Naive thymus-derived CD8-positive, alpha-beta T cell (primary cell): ENCODE measurements around the gene HOXB7. TPM values are rescaled to one million over a fixed set of nuclear protein-coding genes. Genes with fewer than 3 reads are reported as not detected.

Experiments
- ATAC-seq, 2 donors: fragments of 150-1000 bp; cut with Tn5 transposase in 1 of 2; sonication (Bioruptor Pico), chemical (Tn5 transposase) in 1 of 2; 1 replicate in 1 of 2; 2 replicates in 1 of 2; pipeline ENCODE4 v1.10.0; 2021; ENCODE audit warnings: mild to moderate bottlenecking in 2 of 2, moderate library complexity in 2 of 2
- POLR2A ChIA-PET: fragments of 350-600 bp; sonication (Branson Sonifier 250); formaldehyde crosslinking; loops from one replicate; lab custom pipeline; 2021; ENCODE audit warnings: antibody characterized with exemption; lab: Charles Lee
- DNase-seq, 10 donors: peaks; one replicate each; pipeline versions ENCODE4 v3.0.0 to v3.0.0-alpha.2; 2020 to 2022
- H3K27ac Mint-ChIP-seq, 10 donors: one replicate each; pipeline ENCODE4 v1.8.0; 2020 to 2022; ENCODE audit warnings: mild to moderate bottlenecking in 10 of 10, mixed read lengths in 10 of 10, moderate library complexity in 4 of 10, inconsistent platforms in 1 of 10
- H3K27me3 Mint-ChIP-seq, 5 donors: one replicate each; pipeline ENCODE4 v1.8.0; 2021 to 2022; ENCODE audit warnings: mixed read lengths in 5 of 5
- H3K36me3 Mint-ChIP-seq, 3 donors: one replicate each; pipeline ENCODE4 v1.8.0; 2020 to 2022; ENCODE audit warnings: mixed read lengths in 3 of 3, mild to moderate bottlenecking in 2 of 3, inconsistent platforms in 1 of 3
- H3K4me1 Mint-ChIP-seq, 4 donors: one replicate each; pipeline ENCODE4 v1.8.0; 2021 to 2022; ENCODE audit warnings: mixed read lengths in 4 of 4
- H3K4me3 Mint-ChIP-seq, 10 donors: one replicate each; pipeline ENCODE4 v1.8.0; 2020 to 2022; ENCODE audit warnings: mild to moderate bottlenecking in 10 of 10, mixed read lengths in 10 of 10, moderate library complexity in 6 of 10, inconsistent platforms in 1 of 10
- H3K9me3 Mint-ChIP-seq, 9 donors: one replicate each; pipeline ENCODE4 v1.8.0; 2020 to 2022; ENCODE audit warnings: mixed read lengths in 9 of 9, mild to moderate bottlenecking in 3 of 9, inconsistent platforms in 1 of 9, moderate library complexity in 1 of 9
- polyA plus RNA-seq, 3 donors: library from polyadenylated mRNA; unstranded; fragments of 300-500 nt; fragmentation: Illumina TruSeq; gene quantifications; one replicate each; pipeline ENCODE4 v1.2.3, GENCODE V29; 2021
- total RNA-seq, 8 experiments: library from RNA in 2 of 8; stranded (reverse) in 2 of 8; gene quantifications; one replicate each; pipeline ENCODE4 v1.2.3 and lab custom pipeline; 2021 to 2026

Gene HOXB7
- total and polyA plus RNA-seq, 5 experiments from 2014 or later, result 0.22 to 0.40 TPM; not detected in 3

DNA sequence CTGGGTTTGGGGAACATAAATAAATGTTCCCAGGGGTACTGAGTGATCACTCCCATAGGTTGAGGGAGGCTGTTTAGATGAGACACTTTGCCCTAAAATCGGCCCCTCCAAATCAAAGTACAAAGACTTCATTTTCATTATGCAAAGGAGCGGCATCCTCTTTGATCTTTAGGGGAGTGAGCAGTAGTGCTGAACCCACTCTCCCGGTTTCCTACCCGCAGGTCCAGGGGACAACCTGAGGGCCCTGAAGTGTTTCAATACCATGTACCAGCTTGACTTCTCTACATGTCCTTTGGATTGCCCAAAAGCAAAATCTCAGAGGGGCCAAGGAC, 9.6 kb downstream of the HOXB7 start:
- H3K36me3 Mint-ChIP-seq, result peaks cover 0 to 2% (median 0%) of the 10 kb centered on the region in 3 donors
- peaks cover 60 to 100% (median 85%) of the 10 kb centered on the region in 5 donors for H3K27me3 Mint-ChIP-seq
- no peak overlapping the region for H3K27ac Mint-ChIP-seq
- DNase-seq, result no peak
- POLR2A ChIA-PET, result interaction anchor here (1.4 kb wide), 1 partner anchor 12 kb away, joined by 4 read pairs; no protein-coding TSS in a partner anchor
- no peak overlapping the region for H3K4me3 Mint-ChIP-seq
- H3K9me3 Mint-ChIP-seq, result no peaks in the 10 kb centered on the region
- no peak for ATAC-seq
- peaks cover 18 to 47% (median 36%) of the 10 kb centered on the region in 4 donors for H3K4me1 Mint-ChIP-seq

DNA sequence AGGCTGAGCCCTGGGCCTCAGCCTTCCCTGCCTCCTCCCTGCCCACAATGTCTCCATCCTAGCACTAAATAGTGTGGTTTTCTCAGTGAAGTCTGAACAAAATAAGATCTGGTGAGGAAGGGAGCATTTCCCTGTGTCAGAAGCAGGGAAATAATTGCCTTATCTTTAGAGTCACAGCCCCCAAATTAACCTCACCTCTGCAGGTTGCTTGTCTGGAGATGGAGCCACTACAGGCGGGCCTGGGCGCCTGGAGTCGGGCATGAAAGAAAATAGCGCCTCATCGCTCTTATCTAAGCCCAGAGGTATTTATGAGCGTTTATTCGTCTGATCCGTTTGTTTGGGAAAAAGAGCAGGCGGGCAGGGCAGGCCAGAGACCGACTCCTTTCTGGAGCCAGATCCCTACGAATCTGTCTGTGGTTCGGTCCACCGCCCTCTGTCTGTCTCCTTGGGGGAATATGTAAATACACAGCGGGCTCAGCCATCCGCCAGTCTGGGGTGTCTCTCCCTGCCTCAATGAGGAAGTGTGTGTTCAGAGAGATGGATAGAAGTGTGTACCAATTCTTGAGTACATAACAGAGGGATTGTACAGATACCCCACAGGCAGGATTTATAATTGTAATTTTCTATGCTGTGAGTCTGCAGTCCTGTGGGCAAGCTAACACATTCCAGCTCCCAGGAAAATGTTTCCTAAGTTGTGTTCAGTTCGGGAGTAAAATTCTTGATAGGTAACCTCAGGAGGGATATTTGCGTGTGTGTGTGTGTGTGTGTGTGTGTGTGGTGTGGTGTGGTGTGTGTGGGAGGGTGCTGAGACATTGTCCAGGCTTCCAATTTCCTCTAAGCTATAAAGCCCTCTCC, 10.3 kb downstream of the HOXB7 start:
- Mint-ChIP-seq H3K4me1 (peaks cover 18 to 50% (median 38%) of the 10 kb centered on the region in 4 donors), H3K9me3 (no peaks in the 10 kb centered on the region), H3K27me3 (peaks cover 63 to 100% (median 87%) of the 10 kb centered on the region in 5 donors), H3K4me3 (no peak overlapping the region), H3K27ac (no peak overlapping the region), H3K36me3 (peaks cover 0 to 3% (median 0%) of the 10 kb centered on the region in 3 donors)
- POLR2A ChIA-PET, result interaction anchor here (1.4 kb wide), 1 partner anchor 13 kb away, joined by 4 read pairs; no protein-coding TSS in a partner anchor
- ATAC-seq, result no peak
- no peak for DNase-seq

DNA sequence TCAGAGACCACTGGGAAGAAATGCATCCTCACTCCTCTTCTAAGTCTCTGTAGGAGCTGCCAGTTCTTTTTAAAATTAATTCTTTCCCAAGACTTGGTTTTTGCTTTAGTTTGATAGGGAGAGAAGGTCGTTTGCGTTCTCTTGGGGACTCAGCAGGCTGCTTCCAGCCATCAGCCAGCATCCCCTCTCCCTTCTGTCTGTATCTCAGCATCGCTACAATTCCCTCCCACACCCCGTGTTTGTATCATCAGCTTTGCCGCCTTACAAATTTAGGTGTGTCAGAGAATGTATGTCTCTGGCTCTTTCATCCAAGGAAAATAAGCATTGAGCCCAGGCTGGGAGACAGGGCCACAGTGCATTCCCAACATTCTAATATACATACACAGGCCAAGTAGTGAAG, 11.5 kb downstream of the HOXB7 start:
- Mint-ChIP-seq H3K27ac (no peak overlapping the region), H3K27me3 (peaks cover 62 to 100% (median 87%) of the 10 kb centered on the region in 5 donors), H3K36me3 (peaks cover 0 to 4% (median 0%) of the 10 kb centered on the region in 3 donors), H3K4me3 (peak overlapping the region in 1 of 10 donors; percentile 24), H3K4me1 (peaks cover 17 to 43% (median 39%) of the 10 kb centered on the region in 4 donors), H3K9me3 (no peaks in the 10 kb centered on the region)
- POLR2A ChIA-PET, result interaction anchor here (1.1 kb wide), 1 partner anchor 19 kb away, joined by 3 read pairs; no protein-coding TSS in a partner anchor
- no peak for DNase-seq
- no peak for ATAC-seq

DNA sequence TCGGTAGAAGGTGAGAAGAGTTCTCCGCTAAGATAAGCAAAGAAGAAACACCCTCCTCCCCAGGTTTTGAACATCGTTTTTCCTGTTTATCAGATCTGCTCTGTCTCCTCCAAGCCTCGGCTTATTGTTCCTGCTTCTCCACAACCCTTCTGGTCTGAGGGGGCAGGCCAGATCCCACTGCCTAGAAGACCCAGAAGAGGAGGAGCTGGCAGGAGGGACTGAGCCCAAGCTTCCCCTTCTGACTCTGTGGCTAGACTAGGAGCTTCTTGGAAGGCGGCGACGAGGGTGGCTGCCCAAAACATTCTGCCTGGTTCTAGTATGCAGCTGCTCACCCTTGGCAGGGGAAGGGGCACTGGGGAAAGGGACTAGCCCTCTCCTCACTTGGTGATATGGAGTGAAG, 12.1 kb downstream of the HOXB7 start:
- H3K27ac Mint-ChIP-seq, result no peak overlapping the region
- no peaks in the 10 kb centered on the region for H3K9me3 Mint-ChIP-seq
- peaks cover 63 to 100% (median 82%) of the 10 kb centered on the region in 5 donors for H3K27me3 Mint-ChIP-seq
- no peak for DNase-seq
- H3K4me3 Mint-ChIP-seq, result peak overlapping the region in 8 of 10 donors; percentile 59 to 90 (median 87)
- H3K36me3 Mint-ChIP-seq, result peaks cover 0 to 4% (median 0%) of the 10 kb centered on the region in 3 donors
- no peak for ATAC-seq
- POLR2A ChIA-PET, result interaction anchor here (1.0 to 1.1 kb wide), 2 partner anchors 11 to 20 kb away, joined by 3 to 4 read pairs; no protein-coding TSS in a partner anchor
- H3K4me1 Mint-ChIP-seq, result peaks cover 22 to 47% (median 41%) of the 10 kb centered on the region in 4 donors

DNA sequence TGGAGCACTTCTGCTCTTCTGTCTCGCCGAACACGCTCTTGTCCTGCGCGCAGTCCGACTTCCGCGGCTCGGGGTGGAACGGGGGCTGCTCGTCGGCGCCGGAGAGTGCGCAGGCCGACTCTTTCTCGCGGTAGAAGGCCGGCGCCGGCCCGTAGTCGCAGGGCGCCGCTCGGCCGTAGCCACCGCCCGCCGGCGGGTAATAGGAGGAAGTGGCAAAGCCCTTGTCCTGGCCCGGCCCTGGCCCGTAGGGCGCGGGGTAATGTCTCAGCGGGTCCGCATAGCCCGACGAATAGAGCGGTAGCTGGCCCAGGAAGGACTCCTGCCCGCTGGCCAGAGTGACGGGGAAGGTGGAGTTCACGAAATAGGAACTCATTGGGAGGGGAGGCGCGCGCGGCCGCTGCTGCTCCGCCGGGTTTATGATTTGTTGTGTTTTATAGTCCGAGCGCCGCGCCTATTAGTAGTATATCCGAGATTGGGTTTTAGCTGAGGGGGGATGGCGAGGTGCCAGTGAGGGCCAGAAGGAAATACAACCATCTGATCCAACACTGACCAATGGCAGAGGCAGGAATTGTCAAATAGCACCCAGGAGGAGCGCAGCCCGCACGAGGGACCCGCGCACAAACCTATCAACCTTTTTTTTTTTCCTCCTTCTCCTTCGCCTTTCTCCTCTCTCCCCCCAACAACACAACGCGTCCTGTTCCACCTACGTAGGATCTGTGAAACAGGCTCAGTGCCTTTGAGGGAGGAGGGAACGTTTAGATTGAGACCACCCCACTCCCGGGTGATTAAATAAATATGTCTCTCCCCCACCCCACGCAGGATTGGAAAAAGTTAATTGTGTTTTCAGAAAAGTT, 12.8 kb downstream of the HOXB7 start:
- H3K36me3 Mint-ChIP-seq, result peaks cover 0 to 4% (median 0%) of the 10 kb centered on the region in 3 donors
- POLR2A ChIA-PET, result interaction anchor here (1.0 to 1.1 kb wide), 2 partner anchors 12 to 21 kb away, joined by 3 to 4 read pairs; no protein-coding TSS in a partner anchor
- no peaks in the 10 kb centered on the region for H3K9me3 Mint-ChIP-seq
- peaks cover 25 to 51% (median 44%) of the 10 kb centered on the region in 4 donors for H3K4me1 Mint-ChIP-seq
- H3K4me3 Mint-ChIP-seq, result peak overlapping the region; percentile 59 to 90 (median 84)
- peak overlapping the region in 2 of 10 donors; percentile 13 to 53 for H3K27ac Mint-ChIP-seq
- ATAC-seq (peak; percentile 42 to 56), DNase-seq (peak in 3 of 10 donors; percentile 23 to 61 (median 42))
- H3K27me3 Mint-ChIP-seq, result peaks cover 57 to 100% (median 79%) of the 10 kb centered on the region in 5 donors

DNA sequence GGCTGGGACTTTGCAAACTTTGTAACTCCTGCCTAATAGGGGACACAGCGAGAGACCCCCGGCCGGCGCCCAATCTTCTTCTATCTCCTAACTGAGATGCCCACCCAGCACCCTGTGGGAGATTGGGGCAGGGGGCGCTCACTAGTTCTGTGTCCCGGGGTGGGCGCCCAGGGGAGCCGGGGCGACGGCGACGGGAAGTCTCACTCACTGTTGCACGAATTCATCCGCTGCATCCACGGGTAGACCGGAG, 13.4 kb downstream of the HOXB7 start:
- Mint-ChIP-seq H3K4me1 (peaks cover 29 to 51% (median 45%) of the 10 kb centered on the region in 4 donors), H3K27ac (peak overlapping the region in 2 of 10 donors; percentile 13 to 53), H3K9me3 (no peaks in the 10 kb centered on the region), H3K4me3 (peak overlapping the region; percentile 59 to 90 (median 84)), H3K36me3 (peaks cover 0 to 4% (median 0%) of the 10 kb centered on the region in 3 donors), H3K27me3 (peaks cover 58 to 100% (median 80%) of the 10 kb centered on the region in 5 donors)
- ATAC-seq (no peak), DNase-seq (peak in 3 of 10 donors; percentile 29 to 67 (median 44))
- POLR2A ChIA-PET, result interaction anchor here (1.0 kb wide), 1 partner anchor 12 kb away, joined by 4 read pairs; no protein-coding TSS in a partner anchor

DNA sequence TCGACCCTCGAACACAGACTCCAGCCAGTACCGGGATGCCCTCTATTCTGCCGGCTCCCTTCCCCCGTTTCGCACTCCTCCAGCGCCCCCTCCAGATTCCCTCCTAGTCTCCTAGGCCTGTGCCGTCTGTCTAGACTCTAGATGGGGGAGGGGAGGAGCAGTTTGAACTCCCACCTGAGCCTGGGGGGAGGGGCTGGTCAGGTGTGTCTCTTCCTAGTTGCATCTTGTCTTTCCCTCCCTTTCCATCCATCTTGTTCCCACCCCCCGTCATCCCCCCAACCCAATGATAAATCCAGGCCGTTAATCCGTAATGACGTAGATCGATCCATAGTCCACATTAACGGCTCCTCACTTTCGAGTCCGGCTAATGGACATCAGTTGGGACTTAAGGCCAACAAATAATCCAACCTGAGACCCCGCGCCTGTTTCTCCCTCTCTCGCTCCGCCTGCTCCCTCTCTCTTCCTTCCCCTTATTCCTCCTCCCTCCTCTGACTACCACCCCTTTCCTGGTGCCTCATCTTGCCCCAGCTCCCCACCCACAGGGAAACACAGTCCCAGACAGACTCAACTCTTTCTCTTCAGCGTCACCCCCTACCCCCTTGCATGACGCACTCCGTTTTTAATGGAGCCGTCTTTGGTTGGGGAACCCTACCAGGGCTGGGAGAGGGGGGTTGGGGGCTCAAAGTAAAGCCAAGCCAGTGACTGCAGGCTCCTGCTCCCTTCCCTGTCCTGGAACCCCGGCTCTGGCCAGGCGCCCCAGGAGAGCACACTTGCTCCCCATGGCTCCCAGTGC, 13.9 kb downstream of the HOXB7 start:
- DNase-seq, result peak in 1 of 10 donors; percentile 61
- peaks cover 0 to 4% (median 0%) of the 10 kb centered on the region in 3 donors for H3K36me3 Mint-ChIP-seq
- peak overlapping the region; percentile 59 to 90 (median 84) for H3K4me3 Mint-ChIP-seq
- ATAC-seq, result no peak
- H3K4me1 Mint-ChIP-seq, result peaks cover 29 to 52% (median 46%) of the 10 kb centered on the region in 4 donors
- peak overlapping the region in 3 of 10 donors; percentile 33 to 71 (median 53) for H3K27ac Mint-ChIP-seq
- peaks cover 56 to 100% (median 78%) of the 10 kb centered on the region in 5 donors for H3K27me3 Mint-ChIP-seq
- H3K9me3 Mint-ChIP-seq, result no peaks in the 10 kb centered on the region
- POLR2A ChIA-PET, result no interaction called here

DNA sequence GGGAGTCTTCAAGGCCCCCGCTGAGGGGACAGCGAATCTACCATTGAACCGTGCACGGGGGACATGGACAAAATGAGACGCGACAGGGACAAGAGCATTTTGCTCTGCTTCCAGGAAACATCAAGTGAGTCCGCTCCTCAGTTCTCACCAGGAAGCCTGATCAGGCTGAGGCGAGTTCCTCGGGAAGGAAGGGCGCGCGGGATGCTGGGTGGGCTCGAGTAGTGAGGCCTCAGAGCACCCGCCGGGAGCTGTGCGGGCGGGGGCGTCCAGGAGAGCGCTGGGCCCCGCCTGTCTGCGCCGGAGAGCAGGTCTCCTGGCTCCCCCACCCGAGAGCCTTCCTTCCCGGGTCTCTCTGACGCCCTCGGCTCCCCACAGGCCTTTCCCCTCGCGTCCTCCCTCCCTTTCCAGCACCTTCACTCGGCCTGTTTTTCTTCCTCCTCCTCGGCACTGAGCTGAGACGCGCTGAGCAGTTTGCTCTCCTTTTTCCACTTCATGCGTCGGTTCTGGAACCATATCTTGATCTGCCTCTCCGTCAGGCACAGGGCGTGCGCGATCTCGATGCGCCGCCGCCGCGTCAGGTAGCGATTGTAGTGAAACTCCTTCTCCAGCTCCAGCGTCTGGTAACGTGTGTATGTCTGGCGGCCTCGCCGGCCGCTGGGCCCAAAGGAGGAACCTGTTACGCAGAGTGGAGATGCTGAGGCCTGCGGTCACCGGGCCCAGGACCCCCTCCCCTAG, 14.7 kb downstream of the HOXB7 start:
- H3K27me3 Mint-ChIP-seq, result peaks cover 58 to 100% (median 78%) of the 10 kb centered on the region in 5 donors
- ATAC-seq, result peak; percentile 27 to 47
- peak in 2 of 10 donors; percentile 33 to 38 for DNase-seq
- H3K36me3 Mint-ChIP-seq, result peaks cover 0 to 4% (median 0%) of the 10 kb centered on the region in 3 donors
- no peaks in the 10 kb centered on the region for H3K9me3 Mint-ChIP-seq
- POLR2A ChIA-PET, result no interaction called here
- peaks cover 29 to 52% (median 44%) of the 10 kb centered on the region in 4 donors for H3K4me1 Mint-ChIP-seq
- H3K4me3 Mint-ChIP-seq, result peak overlapping the region; percentile 59 to 90 (median 82)
- peak overlapping the region in 1 of 10 donors; percentile 33 for H3K27ac Mint-ChIP-seq

DNA sequence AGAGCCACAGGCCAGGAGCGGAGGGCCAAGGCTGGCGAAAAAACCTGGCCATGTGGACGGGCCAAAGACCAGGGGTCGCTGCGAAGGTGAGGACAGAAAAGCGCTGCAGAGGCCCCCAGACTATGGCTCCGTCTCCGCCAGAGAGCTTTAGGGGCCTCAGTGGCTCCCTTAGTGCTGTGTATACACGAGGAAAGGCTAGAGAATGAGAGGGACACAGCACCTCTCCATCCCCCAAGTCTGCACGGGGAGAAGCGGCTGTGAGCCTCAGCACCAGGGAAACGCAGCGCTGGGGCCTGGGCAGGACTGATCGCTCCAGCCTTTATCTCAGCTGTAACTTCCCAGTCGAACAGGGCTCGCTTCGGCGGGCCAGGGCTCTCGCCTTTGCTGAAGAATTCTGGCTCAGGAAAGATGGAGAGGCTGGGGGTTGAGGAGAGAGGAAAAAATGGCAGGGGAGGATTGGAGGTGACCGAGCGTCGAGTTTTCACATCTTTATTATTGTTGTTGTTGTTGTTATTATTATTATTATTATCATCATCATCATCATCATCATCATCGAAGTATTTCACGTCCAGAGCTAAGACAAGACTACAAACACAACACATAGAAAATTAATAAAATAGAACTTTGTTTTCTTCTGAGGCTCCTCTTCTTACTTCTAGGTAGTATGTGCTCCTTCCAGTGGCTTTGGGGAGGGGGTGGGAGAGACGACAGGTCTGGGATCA, 15.4 kb downstream of the HOXB7 start:
- DNase-seq (no peak), ATAC-seq (no peak)
- H3K4me1 Mint-ChIP-seq, result peaks cover 29 to 52% (median 45%) of the 10 kb centered on the region in 4 donors
- H3K9me3 Mint-ChIP-seq, result no peaks in the 10 kb centered on the region
- H3K4me3 Mint-ChIP-seq, result peak overlapping the region in 7 of 10 donors; percentile 7 to 60 (median 30)
- peaks cover 57 to 100% (median 78%) of the 10 kb centered on the region in 5 donors for H3K27me3 Mint-ChIP-seq
- POLR2A ChIA-PET, result no interaction called here
- peaks cover 0 to 4% (median 0%) of the 10 kb centered on the region in 3 donors for H3K36me3 Mint-ChIP-seq
- no peak overlapping the region for H3K27ac Mint-ChIP-seq

DNA sequence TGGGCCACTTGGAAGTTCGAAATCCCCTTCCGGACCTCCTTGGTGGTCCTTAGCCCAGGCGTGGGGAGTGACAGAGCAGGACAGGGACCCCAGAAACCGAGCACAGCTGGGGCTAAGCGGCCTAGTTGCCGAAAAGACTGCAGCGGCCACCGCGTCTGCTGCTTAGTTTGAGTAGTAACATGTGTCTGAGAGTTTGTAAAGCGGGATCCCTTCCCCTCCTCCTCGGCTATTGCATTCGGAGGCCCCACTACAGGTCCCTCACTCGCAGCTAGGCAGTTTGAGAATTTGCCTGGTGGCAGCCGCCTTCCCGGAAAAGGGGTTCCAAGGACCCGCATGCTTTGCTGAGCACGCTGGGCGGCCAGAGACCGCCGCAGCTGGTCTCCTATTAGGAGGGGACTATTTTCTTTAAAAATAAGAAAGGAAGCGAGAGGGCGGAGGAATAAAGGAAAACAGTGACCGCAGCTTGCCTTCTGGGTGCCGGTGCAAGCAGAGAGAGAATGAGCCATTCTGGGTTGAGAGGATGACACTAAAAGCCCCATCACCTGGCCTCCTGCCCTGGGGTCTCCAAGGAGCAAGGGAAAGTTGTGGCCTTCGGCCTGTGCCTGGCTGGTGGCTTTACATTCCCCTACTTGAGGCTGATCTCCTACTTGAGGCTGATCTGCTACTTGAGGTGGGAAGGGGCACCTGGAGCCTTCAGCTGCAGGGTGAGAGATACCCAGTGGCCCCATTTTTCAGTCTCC, 16.1 kb downstream of the HOXB7 start:
- no peak for DNase-seq
- no peaks in the 10 kb centered on the region for H3K9me3 Mint-ChIP-seq
- POLR2A ChIA-PET, result no interaction called here
- H3K4me3 Mint-ChIP-seq, result peak overlapping the region in 2 of 10 donors; percentile 44 to 60
- peaks cover 56 to 100% (median 78%) of the 10 kb centered on the region in 5 donors for H3K27me3 Mint-ChIP-seq
- peaks cover 29 to 59% (median 49%) of the 10 kb centered on the region in 4 donors for H3K4me1 Mint-ChIP-seq
- no peak for ATAC-seq
- peaks cover 0 to 4% (median 0%) of the 10 kb centered on the region in 3 donors for H3K36me3 Mint-ChIP-seq
- peak overlapping the region in 1 of 10 donors; percentile 34 for H3K27ac Mint-ChIP-seq
